Stimulated activated naive B cell treated with anti-CD40 and anti-IgM and Interleukin-4, amounts not matched to agents 10 μg/mL and 1 μg/mL and 100 μg/mL, for 72 hours (primary cell): ENCODE data around the gene SORL1-AS1.
A peak's percentile ranks its signal among the peaks of the same experiment; 100 is the strongest.
"Not testable (repeated sequence)": the region's sequence is repeated elsewhere in the genome, so short reads cannot be mapped to it uniquely, and the experiment has no call there.

ENCODE experiments used
- ATAC-seq, 2 donors: fragments of 150-1000 bp; cut with Tn5 transposase; replicated peaks; 2 replicates each; pipeline ENCODE4 v1.10.0; 2021; ENCODE audit warnings: moderate library complexity in 1 of 2
- DNase-seq: peaks from one replicate; pipeline ENCODE4 v3.0.0; 2021
- H3K27ac Mint-ChIP-seq: one replicate; pipeline ENCODE4 v1.8.0; 2022; ENCODE audit warnings: mild to moderate bottlenecking, mixed read lengths
- H3K27me3 Mint-ChIP-seq, 2 donors: one replicate each; pipeline ENCODE4 v1.8.0; 2022; ENCODE audit warnings: mixed read lengths in 2 of 2
- H3K36me3 Mint-ChIP-seq, 2 donors: one replicate each; pipeline ENCODE4 v1.8.0; 2022; ENCODE audit warnings: mixed read lengths in 2 of 2, mild to moderate bottlenecking in 1 of 2
- H3K4me1 Mint-ChIP-seq, 2 donors: one replicate each; pipeline ENCODE4 v1.8.0; 2022; ENCODE audit warnings: mixed read lengths in 2 of 2, mild to moderate bottlenecking in 1 of 2
- H3K4me3 Mint-ChIP-seq, 2 donors: one replicate each; pipeline ENCODE4 v1.8.0; 2022; ENCODE audit warnings: mild to moderate bottlenecking in 2 of 2, mixed read lengths in 2 of 2, moderate library complexity in 1 of 2
- H3K9me3 Mint-ChIP-seq, 2 donors: one replicate each; pipeline ENCODE4 v1.8.0; 2022; ENCODE audit warnings: mixed read lengths in 2 of 2, mild to moderate bottlenecking in 1 of 2

SORL1-AS1 gene

GRCh38 chr11:121419836-121420235 is 32.9 kb downstream of the SORL1-AS1 start:
- H3K27me3 Mint-ChIP-seq = no peaks in the 10 kb centered on the region
- no peak for ATAC-seq
- no peak for DNase-seq
- H3K4me3 Mint-ChIP-seq = no peak overlapping the region
- H3K4me1 Mint-ChIP-seq = peaks cover 48 to 79% of the 10 kb centered on the region in 2 donors
- peaks cover 2 to 5% of the 10 kb centered on the region in 2 donors for H3K9me3 Mint-ChIP-seq
- no peak overlapping the region for H3K27ac Mint-ChIP-seq
- no peaks in the 10 kb centered on the region for H3K36me3 Mint-ChIP-seq

- Mint-ChIP-seq H3K27ac (peak overlapping the region; percentile 53), H3K4me1 (peaks cover 38 to 69% of the 10 kb centered on the region in 2 donors), H3K9me3 (peaks cover 1 to 2% of the 10 kb centered on the region in 2 donors), H3K36me3 (no peaks in the 10 kb centered on the region), H3K4me3 (no peak overlapping the region), H3K27me3 (no peaks in the 10 kb centered on the region)
- DNase-seq (peak; percentile 54), ATAC-seq (peak; percentile 53 to 57)
Measured at GRCh38 chr11:121418625-121419114, 34.1 kb downstream of the SORL1-AS1 start.

GRCh38 chr11:121417607-121418006 is 35.2 kb downstream of the SORL1-AS1 start:
- Mint-ChIP-seq H3K27me3 (no peaks in the 10 kb centered on the region), H3K27ac (peak overlapping the region; percentile 68), H3K4me3 (peak overlapping the region; percentile 41 to 58), H3K4me1 (peaks cover 32 to 59% of the 10 kb centered on the region in 2 donors), H3K9me3 (no peaks in the 10 kb centered on the region), H3K36me3 (no peaks in the 10 kb centered on the region)
- DNase-seq (no peak), ATAC-seq (no peak)

- H3K27me3 Mint-ChIP-seq = no peaks in the 10 kb centered on the region
- H3K4me3 Mint-ChIP-seq = peak overlapping the region; percentile 41 to 58
- H3K9me3 Mint-ChIP-seq = no peaks in the 10 kb centered on the region
- no peaks in the 10 kb centered on the region for H3K36me3 Mint-ChIP-seq
- ATAC-seq (peak; percentile 87 to 90), DNase-seq (peak; percentile 77)
- H3K27ac Mint-ChIP-seq = peak overlapping the region; percentile 68
- H3K4me1 Mint-ChIP-seq = peaks cover 32 to 54% of the 10 kb centered on the region in 2 donors
Measured at GRCh38 chr11:121417055-121417551, 35.7 kb downstream of the SORL1-AS1 start.

GRCh38 chr11:121415856-121416255 is 36.9 kb downstream of the SORL1-AS1 start:
- DNase-seq (no peak), ATAC-seq (no peak)
- no peak overlapping the region for H3K27ac Mint-ChIP-seq
- H3K4me3 Mint-ChIP-seq = no peak overlapping the region
- H3K27me3 Mint-ChIP-seq = no peaks in the 10 kb centered on the region
- H3K4me1 Mint-ChIP-seq = peaks cover 24 to 41% of the 10 kb centered on the region in 2 donors
- no peaks in the 10 kb centered on the region for H3K9me3 Mint-ChIP-seq
- H3K36me3 Mint-ChIP-seq = no peaks in the 10 kb centered on the region

GRCh38 chr11:121414141-121414913 is 38.4 kb downstream of the SORL1-AS1 start:
- H3K27ac Mint-ChIP-seq = no peak overlapping the region
- DNase-seq = no peak
- no peaks in the 10 kb centered on the region for H3K9me3 Mint-ChIP-seq
- ATAC-seq = no peak
- no peaks in the 10 kb centered on the region for H3K36me3 Mint-ChIP-seq
- no peaks in the 10 kb centered on the region for H3K27me3 Mint-ChIP-seq
- peaks cover 21 to 33% of the 10 kb centered on the region in 2 donors for H3K4me1 Mint-ChIP-seq
- H3K4me3 Mint-ChIP-seq = no peak overlapping the region

- no peak for DNase-seq
- no peak for ATAC-seq
- Mint-ChIP-seq H3K27me3 (no peaks in the 10 kb centered on the region), H3K4me3 (no peak overlapping the region), H3K36me3 (no peaks in the 10 kb centered on the region), H3K9me3 (no peaks in the 10 kb centered on the region), H3K27ac (no peak overlapping the region), H3K4me1 (peaks cover 15 to 23% of the 10 kb centered on the region in 2 donors)
Measured at GRCh38 chr11:121412711-121413415, 39.9 kb downstream of the SORL1-AS1 start.

GRCh38 chr11:121412000-121412587 is 40.7 kb downstream of the SORL1-AS1 start:
- H3K4me3 Mint-ChIP-seq = no peak overlapping the region
- H3K9me3 Mint-ChIP-seq = no peaks in the 10 kb centered on the region
- peaks cover 12 to 17% of the 10 kb centered on the region in 2 donors for H3K4me1 Mint-ChIP-seq
- no peak for ATAC-seq
- no peaks in the 10 kb centered on the region for H3K27me3 Mint-ChIP-seq
- DNase-seq = no peak
- H3K27ac Mint-ChIP-seq = no peak overlapping the region
- H3K36me3 Mint-ChIP-seq = no peaks in the 10 kb centered on the region

- H3K27ac Mint-ChIP-seq, H3K4me3 Mint-ChIP-seq, H3K36me3 Mint-ChIP-seq, H3K9me3 Mint-ChIP-seq, ATAC-seq, H3K27me3 Mint-ChIP-seq, DNase-seq: not testable (repeated sequence)
- peaks cover 11 to 15% of the 10 kb centered on the region in 2 donors for H3K4me1 Mint-ChIP-seq
Measured at GRCh38 chr11:121411330-121411729, 41.4 kb downstream of the SORL1-AS1 start.

GRCh38 chr11:121410041-121410440 is 42.7 kb downstream of the SORL1-AS1 start:
- H3K27ac Mint-ChIP-seq, H3K4me3 Mint-ChIP-seq, DNase-seq, H3K27me3 Mint-ChIP-seq, H3K36me3 Mint-ChIP-seq, ATAC-seq, H3K9me3 Mint-ChIP-seq: not testable (repeated sequence)
- H3K4me1 Mint-ChIP-seq = peaks cover 13 to 18% of the 10 kb centered on the region in 2 donors

- Mint-ChIP-seq H3K4me1 (peaks cover 14 to 25% of the 10 kb centered on the region in 2 donors), H3K27me3 (no peaks in the 10 kb centered on the region), H3K9me3 (peaks cover 0 to 2% of the 10 kb centered on the region in 2 donors), H3K36me3 (peaks cover 0 to 2% of the 10 kb centered on the region in 2 donors), H3K27ac (no peak overlapping the region), H3K4me3 (no peak overlapping the region)
- no peak for ATAC-seq
- no peak for DNase-seq
Measured at GRCh38 chr11:121408830-121409229, 43.9 kb downstream of the SORL1-AS1 start.

- Mint-ChIP-seq H3K4me3 (no peak overlapping the region), H3K36me3 (peaks cover 4% of the 10 kb centered on the region in 2 donors), H3K4me1 (peaks cover 10 to 25% of the 10 kb centered on the region in 2 donors), H3K27me3 (no peaks in the 10 kb centered on the region), H3K9me3 (peaks cover 5 to 9% of the 10 kb centered on the region in 2 donors), H3K27ac (no peak overlapping the region)
- DNase-seq (no peak), ATAC-seq (no peak)
Measured at GRCh38 chr11:121406291-121406690, 46.5 kb downstream of the SORL1-AS1 start.

- Mint-ChIP-seq H3K4me3 (no peak overlapping the region), H3K36me3 (peaks cover 4% of the 10 kb centered on the region in 2 donors), H3K4me1 (peaks cover 10 to 25% of the 10 kb centered on the region in 2 donors), H3K9me3 (peaks cover 5 to 10% of the 10 kb centered on the region in 2 donors), H3K27me3 (no peaks in the 10 kb centered on the region), H3K27ac (no peak overlapping the region)
- DNase-seq (no peak), ATAC-seq (no peak)
Measured at GRCh38 chr11:121405646-121406045, 47.1 kb downstream of the SORL1-AS1 start.

- H3K36me3 Mint-ChIP-seq = no peaks in the 10 kb centered on the region
- no peak overlapping the region for H3K27ac Mint-ChIP-seq
- H3K4me3 Mint-ChIP-seq = no peak overlapping the region
- H3K27me3 Mint-ChIP-seq = no peaks in the 10 kb centered on the region
- H3K4me1 Mint-ChIP-seq = peaks cover 23 to 30% of the 10 kb centered on the region in 2 donors
- H3K9me3 Mint-ChIP-seq = no peaks in the 10 kb centered on the region
- DNase-seq (no peak), ATAC-seq (peak; percentile 61 to 62)
Measured at GRCh38 chr11:121394785-121395184, 58.0 kb downstream of the SORL1-AS1 start.
